ENCODE measurements around the gene IFI16. TPM values are rescaled to one million over a fixed set of nuclear protein-coding genes. Genes with fewer than 3 reads are reported as not detected.
"Not testable (repeated sequence)": the region's sequence is repeated elsewhere in the genome, so short reads cannot be mapped to it uniquely, and the experiment has no call there.

The IFI16 gene
- total RNA-seq, 4 donors from 2014 or later, result 46.1 to 154 (median 96.9) TPM

DNA sequence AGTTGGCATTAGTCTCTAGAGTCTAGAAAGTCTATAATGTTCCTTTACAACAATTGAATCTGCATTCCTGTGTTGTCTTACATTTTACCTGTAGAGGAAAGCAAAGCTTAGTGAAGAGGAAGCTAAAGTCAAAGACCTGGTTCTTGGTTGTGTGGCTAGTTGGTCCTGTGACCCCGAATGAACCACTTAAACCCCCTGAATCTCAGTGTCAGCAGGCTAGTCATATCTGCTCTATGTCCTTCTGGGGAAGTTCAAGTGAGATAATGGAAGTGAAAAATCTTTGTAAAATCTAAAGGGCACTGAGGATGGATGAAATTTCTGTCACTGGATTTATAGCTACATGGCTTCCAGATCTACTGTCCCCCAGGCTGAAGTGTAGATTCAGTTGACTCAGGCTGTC, 90.9 kb downstream of the IFI16 start:
- Histone ChIP-seq H3K27me3 (peaks cover 0 to 4% (median 0%) of the 10 kb centered on the region in 4 donors), H3K4me3 (no peak overlapping the region), H3K9me3 (no peaks in the 10 kb centered on the region), H3K36me3 (no peaks in the 10 kb centered on the region), H3K4me1 (peaks cover 0 to 3% (median 0%) of the 10 kb centered on the region in 3 donors), H3K27ac (no peak overlapping the region)
- 73 to 91% methylated on average over 1 of the region's 1 CpG for WGBS, 2 donors
- TF ChIP-seq, protein P1, sequence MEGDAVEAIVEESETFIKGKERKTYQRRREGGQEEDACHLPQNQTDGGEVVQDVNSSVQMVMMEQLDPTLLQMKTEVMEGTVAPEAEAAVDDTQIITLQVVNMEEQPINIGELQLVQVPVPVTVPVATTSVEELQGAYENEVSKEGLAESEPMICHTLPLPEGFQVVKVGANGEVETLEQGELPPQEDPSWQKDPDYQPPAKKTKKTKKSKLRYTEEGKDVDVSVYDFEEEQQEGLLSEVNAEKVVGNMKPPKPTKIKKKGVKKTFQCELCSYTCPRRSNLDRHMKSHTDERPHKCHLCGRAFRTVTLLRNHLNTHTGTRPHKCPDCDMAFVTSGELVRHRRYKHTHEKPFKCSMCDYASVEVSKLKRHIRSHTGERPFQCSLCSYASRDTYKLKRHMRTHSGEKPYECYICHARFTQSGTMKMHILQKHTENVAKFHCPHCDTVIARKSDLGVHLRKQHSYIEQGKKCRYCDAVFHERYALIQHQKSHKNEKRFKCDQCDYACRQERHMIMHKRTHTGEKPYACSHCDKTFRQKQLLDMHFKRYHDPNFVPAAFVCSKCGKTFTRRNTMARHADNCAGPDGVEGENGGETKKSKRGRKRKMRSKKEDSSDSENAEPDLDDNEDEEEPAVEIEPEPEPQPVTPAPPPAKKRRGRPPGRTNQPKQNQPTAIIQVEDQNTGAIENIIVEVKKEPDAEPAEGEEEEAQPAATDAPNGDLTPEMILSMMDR (IDR thresholded peaks at IDR 0.05), result no peak
- TF ChIP-seq POLR2A (IDR thresholded peaks at IDR 0.05), result no peak
- intact Hi-C loops (cut with DNase I), result no loop called here
- no peak for DNase-seq

DNA sequence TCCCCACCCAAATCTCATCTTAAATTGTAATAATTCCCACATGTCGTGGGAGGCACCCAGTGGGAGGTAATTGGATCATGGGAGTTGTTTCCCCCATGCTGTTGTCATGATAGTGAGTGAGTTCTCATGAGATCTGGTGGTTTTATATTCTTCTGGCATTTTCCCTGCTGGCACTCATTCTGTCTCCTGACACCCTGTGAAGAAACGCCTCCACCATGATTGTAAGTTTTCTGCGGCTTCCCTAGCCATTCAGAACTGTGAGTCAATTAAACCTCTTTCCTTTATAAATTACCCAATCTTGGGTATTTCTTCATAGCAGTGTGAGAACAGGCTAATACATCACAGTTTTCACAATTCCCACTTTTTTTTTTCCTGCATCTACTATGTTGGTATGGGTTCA, 93.3 kb downstream of the IFI16 start:
- DNase-seq; intact Hi-C loops (cut with DNase I); H3K36me3 ChIP-seq; H3K4me1 ChIP-seq; H3K9me3 ChIP-seq; H3K27ac ChIP-seq; H3K4me3 ChIP-seq: not testable (repeated sequence)
- WGBS, 2 donors, result 69 to 75% methylated on average over 3 of the region's 3 CpGs
- peaks cover 0 to 10% (median 0%) of the 10 kb centered on the region in 4 donors for H3K27me3 ChIP-seq

Other genes with a start within 250 kb of the IFI16 start
- not detected for gene OR6N1, start 237.7 kb upstream of the IFI16 start, total RNA-seq
- gene OR6N2, start 228.7 kb upstream of the IFI16 start, total RNA-seq, result not detected
- gene MNDA, start 178.6 kb upstream of the IFI16 start, total RNA-seq, result 1 to 10 TPM; 1.2 to 8.0 (median 1.8) TPM
- 1 to 10 TPM in 2 of 4 donors, under 1 TPM in 1, not detected in 1; 0.61 to 2.3 (median 1.7) TPM for gene PYHIN1, start 78.4 kb upstream of the IFI16 start, total RNA-seq
- gene AIM2, start 66.9 kb downstream of the IFI16 start, total RNA-seq, result 1 to 10 TPM in 2 of 4 donors, under 1 TPM in 2; 0.27 to 3.2 (median 1.1) TPM
- 1 to 10 TPM in 2 of 4 donors, under 1 TPM in 2; 0.19 to 9.2 (median 3.3) TPM for gene CADM3, start 161.7 kb downstream of the IFI16 start, total RNA-seq
- 10 to 100 TPM in 3 of 4 donors, 1 to 10 TPM in 1; 2.2 to 67.9 (median 33.7) TPM for gene ACKR1, start 195.0 kb downstream of the IFI16 start, total RNA-seq

All from esophagus squamous epithelium (tissue), 5 donors.